A549 (cell line): Measurements from ENCODE around the gene TCN2. TPM values are rescaled to one million over a fixed set of nuclear protein-coding genes. Genes with fewer than 3 reads are reported as not detected.

Experiments used
- ATAC-seq, 2 experiments: fragments of 200-7000 bp in 1 of 2; fragments of >200 bp in 1 of 2; cut with Nextera tagmentation in 1 of 2; cut with Tn5 transposase in 1 of 2; 3 replicates each; pipeline versions ENCODE4 v1.8.0 to v1.9.1; 2018 to 2020; ENCODE audit warnings: mild to moderate bottlenecking in 1 of 2, moderate library complexity in 1 of 2
- CTCF ChIA-PET: fragments of 300-600 bp; sonication (Branson Sonifier 250); formaldehyde crosslinking; extraction: SDS; loops from one replicate; lab custom pipeline; 2021; ENCODE audit warnings: antibody characterized with exemption, inconsistent platforms; lab: Yijun Ruan, JAX
- POLR2A ChIA-PET: fragments of 350-600 bp; formaldehyde crosslinking; extraction: SDS; loops from one replicate; lab custom pipeline; 2021; ENCODE audit warnings: antibody characterized with exemption, inconsistent platforms; lab: Yijun Ruan, JAX
- DNase-seq, 2 experiments: peaks; one replicate each; pipeline versions ENCODE4 v3.0.0 to v3.0.0-alpha.2; 2011 to 2016; ENCODE audit warnings: low read depth in 1 of 2, low spot score in 1 of 2
- FAIRE-seq: peaks from 2 replicates; lab custom pipeline; 2011; peaks lifted over from hg19 to GRCh38; lab: Jason Lieb, UNC
- H3K27ac ChIP-seq, 2 experiments: fragments of >200 bp; sonication (Bioruptor Twin); formaldehyde crosslinking; 3 replicates each; pipeline ENCODE4 v1.5.1; 2016 to 2017
- H3K4me1 ChIP-seq: fragments of >200 bp; sonication (Bioruptor Twin); formaldehyde crosslinking; 3 replicates; pipeline ENCODE4 v1.6.1; 2016
- H3K4me2 ChIP-seq: fragments of >200 bp; sonication (Bioruptor Twin); formaldehyde crosslinking; 3 replicates; pipeline ENCODE4 v1.6.1; 2016
- H3K4me3 ChIP-seq: fragments of >200 bp; sonication (Bioruptor Twin); formaldehyde crosslinking; 3 replicates; pipeline ENCODE4 v1.5.1; 2016
- H3K9me3 ChIP-seq: fragments of >200 bp; sonication (Bioruptor Twin); formaldehyde crosslinking; 3 replicates; pipeline ENCODE4 v1.6.1; 2016
- ATOH8 ChIP-seq: fragments of 250-450 bp; sonication (Bioruptor Pico); IDR thresholded peaks from 2 replicates; pipeline ENCODE4 v1.5.0; 2020; ENCODE audit warnings: low read depth, mild to moderate bottlenecking, moderate library complexity
- CBX2 ChIP-seq: fragments of 200-600 bp; sonication (generic); IDR thresholded peaks from 2 replicates; pipeline ENCODE4 v1.6.1; 2016; ENCODE audit warnings: low read depth, mild to moderate bottlenecking, borderline replicate concordance
- CEBPB ChIP-seq, 2 experiments: fragments of >200 bp in 1 of 2; sonication (Bioruptor Twin) in 1 of 2; formaldehyde crosslinking in 1 of 2; IDR thresholded peaks; 2 replicates each; pipeline ENCODE4 v1.6.1; 2012 to 2016
- ESRRA ChIP-seq: fragments of 150-350 bp; IDR thresholded peaks from 2 replicates; pipeline ENCODE4 v1.6.1; 2014; ENCODE audit warnings: mild to moderate bottlenecking, low read length, borderline replicate concordance
- HOXA7 ChIP-seq: fragments of 250-450 bp; sonication (Bioruptor Pico); IDR thresholded peaks from 2 replicates; pipeline ENCODE4 v1.5.0; 2020; ENCODE audit warnings: mild to moderate bottlenecking, moderate library complexity
- HOXB13 ChIP-seq: fragments of 250-450 bp; sonication (Bioruptor Pico); IDR thresholded peaks from 2 replicates; pipeline ENCODE4 v1.5.0; 2020; ENCODE audit warnings: low read depth, mild to moderate bottlenecking, moderate library complexity
- HOXB5 ChIP-seq: fragments of 250-450 bp; sonication (Bioruptor Pico); IDR thresholded peaks from 2 replicates; pipeline ENCODE4 v1.5.0; 2020; ENCODE audit warnings: mild to moderate bottlenecking, moderate library complexity
- JUNB ChIP-seq: fragments of >200 bp; sonication (Bioruptor Twin); formaldehyde crosslinking; IDR thresholded peaks from 2 replicates; pipeline ENCODE4 v1.6.1; 2016
- KDM5A ChIP-seq: fragments of 200-600 bp; sonication (generic); IDR thresholded peaks from 2 replicates; pipeline ENCODE4 v1.6.1; 2016; ENCODE audit warnings: antibody characterized with exemption, mild to moderate bottlenecking
- MYC ChIP-seq: IDR thresholded peaks from 2 replicates; pipeline ENCODE4 v1.6.1; 2012; ENCODE audit warnings: mild to moderate bottlenecking, inconsistent platforms, low read length, improper control_type of control experiment, borderline replicate concordance
- NR3C1 ChIP-seq: fragments of >200 bp; sonication (Bioruptor Twin); formaldehyde crosslinking; IDR thresholded peaks from 3 replicates; pipeline ENCODE4 v1.6.1; 2017
- PBX3 ChIP-seq: IDR thresholded peaks from 2 replicates; pipeline ENCODE4 v1.6.1; 2012
- POLR2A ChIP-seq: IDR thresholded peaks from 2 replicates; pipeline ENCODE4 v1.6.1; 2012; ENCODE audit warnings: mild to moderate bottlenecking, low read length
- RARB ChIP-seq: fragments of 250-450 bp; sonication (Bioruptor Pico); IDR thresholded peaks from 2 replicates; pipeline ENCODE4 v1.8.0; 2021; ENCODE audit warnings: mild to moderate bottlenecking, moderate library complexity
- RCOR1 ChIP-seq: fragments of 150-350 bp; IDR thresholded peaks from 2 replicates; pipeline ENCODE4 v1.6.1; 2014; ENCODE audit warnings: antibody characterized with exemption, low read length, low read depth
- TP53 ChIP-seq: fragments of 250-450 bp; sonication (Bioruptor Pico); IDR thresholded peaks from 2 replicates; pipeline ENCODE4 v1.5.0; 2021; ENCODE audit warnings: mild to moderate bottlenecking, moderate library complexity
- WGBS: methylation state at CpG from one replicate; pipeline ENCODE4 v1.1.6; 2017; ENCODE audit errors: missing lambda C conversion rate; 5-methylcytosine and 5-hydroxymethylcytosine counted together
- polyA plus RNA-seq, 4 experiments: library from polyadenylated mRNA; depleted of rRNA in 3 of 4; stranded (reverse); fragments of >200 nt; fragmentation: RNase III in 1 of 4; extraction: RNeasy Plus Mini Kit Qiagen cat#74134 plus additional on column Dnase treatment in 1 of 4; gene quantifications; 2 replicates in 3 of 4; 3 replicates in 1 of 4; pipeline ENCODE4 v1.2.3, GENCODE V29; 2011 to 2017
- TF ChIP-seq, protein P1 (sequence below): fragments of >200 bp; sonication (Bioruptor Twin); formaldehyde crosslinking; IDR thresholded peaks from 3 replicates; pipeline ENCODE4 v1.6.1; 2016
- TF ChIP-seq, protein P2 (sequence below): fragments of 200-600 bp; sonication (generic); IDR thresholded peaks from 2 replicates; pipeline ENCODE4 v1.6.1; 2016; ENCODE audit warnings: antibody characterized with exemption, mild to moderate bottlenecking, moderate library complexity
- TF ChIP-seq, protein P3 (sequence below): fragments of >200 bp; sonication (Bioruptor Twin); formaldehyde crosslinking; IDR thresholded peaks from 3 replicates; pipeline ENCODE4 v1.5.1; 2016

TCN2 gene
- polyA plus RNA-seq, 2 of the 4 experiments (the other 2 are of a cell fraction) = 3.9 to 4.3 TPM

GRCh38 chr22:30602049-30602448 lies 4.9 kb upstream of the TCN2 start (continued):
- no peak for TF ChIP-seq TP53

GRCh38 chr22:30603801-30604200 lies 3.2 kb upstream of the TCN2 start:
- H3K4me1 ChIP-seq = peaks cover 21% of the 10 kb centered on the region
- no peak overlapping the region for H3K4me2 ChIP-seq
- ATAC-seq (no peak), DNase-seq (no peak), FAIRE-seq (no peak)
- ChIA-PET POLR2A (no interaction called here), CTCF (interaction anchor here (0.9 to 1.7 kb wide), 4 partner anchors 8 to 158 kb away, joined by 3 to 4 read pairs (median 3); no protein-coding TSS in a partner anchor)
- no peak overlapping the region for H3K4me3 ChIP-seq
- WGBS = 79% methylated on average over 3 of the region's 3 CpGs
- H3K9me3 ChIP-seq = no peaks in the 10 kb centered on the region
- H3K27ac ChIP-seq = no peak overlapping the region
- TF ChIP-seq, protein P1, sequence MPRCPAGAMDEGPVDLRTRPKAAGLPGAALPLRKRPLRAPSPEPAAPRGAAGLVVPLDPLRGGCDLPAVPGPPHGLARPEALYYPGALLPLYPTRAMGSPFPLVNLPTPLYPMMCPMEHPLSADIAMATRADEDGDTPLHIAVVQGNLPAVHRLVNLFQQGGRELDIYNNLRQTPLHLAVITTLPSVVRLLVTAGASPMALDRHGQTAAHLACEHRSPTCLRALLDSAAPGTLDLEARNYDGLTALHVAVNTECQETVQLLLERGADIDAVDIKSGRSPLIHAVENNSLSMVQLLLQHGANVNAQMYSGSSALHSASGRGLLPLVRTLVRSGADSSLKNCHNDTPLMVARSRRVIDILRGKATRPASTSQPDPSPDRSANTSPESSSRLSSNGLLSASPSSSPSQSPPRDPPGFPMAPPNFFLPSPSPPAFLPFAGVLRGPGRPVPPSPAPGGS = no peak
- TF ChIP-seq ESRRA (no peak), RCOR1 (no peak), HOXA7 (CRISPR knock-in tag) (no peak), CEBPB (IDR thresholded peaks at IDR 0.05) (no peak), POLR2A (no peak), PBX3 (no peak), KDM5A (no peak), MYC (no peak), HOXB5 (no peak), NR3C1 (no peak), HOXB13 (CRISPR knock-in tag) (no peak), CBX2 (no peak), ATOH8 (CRISPR knock-in tag) (no peak), RARB (no peak), JUNB (no peak)
- TF ChIP-seq, protein P2, sequence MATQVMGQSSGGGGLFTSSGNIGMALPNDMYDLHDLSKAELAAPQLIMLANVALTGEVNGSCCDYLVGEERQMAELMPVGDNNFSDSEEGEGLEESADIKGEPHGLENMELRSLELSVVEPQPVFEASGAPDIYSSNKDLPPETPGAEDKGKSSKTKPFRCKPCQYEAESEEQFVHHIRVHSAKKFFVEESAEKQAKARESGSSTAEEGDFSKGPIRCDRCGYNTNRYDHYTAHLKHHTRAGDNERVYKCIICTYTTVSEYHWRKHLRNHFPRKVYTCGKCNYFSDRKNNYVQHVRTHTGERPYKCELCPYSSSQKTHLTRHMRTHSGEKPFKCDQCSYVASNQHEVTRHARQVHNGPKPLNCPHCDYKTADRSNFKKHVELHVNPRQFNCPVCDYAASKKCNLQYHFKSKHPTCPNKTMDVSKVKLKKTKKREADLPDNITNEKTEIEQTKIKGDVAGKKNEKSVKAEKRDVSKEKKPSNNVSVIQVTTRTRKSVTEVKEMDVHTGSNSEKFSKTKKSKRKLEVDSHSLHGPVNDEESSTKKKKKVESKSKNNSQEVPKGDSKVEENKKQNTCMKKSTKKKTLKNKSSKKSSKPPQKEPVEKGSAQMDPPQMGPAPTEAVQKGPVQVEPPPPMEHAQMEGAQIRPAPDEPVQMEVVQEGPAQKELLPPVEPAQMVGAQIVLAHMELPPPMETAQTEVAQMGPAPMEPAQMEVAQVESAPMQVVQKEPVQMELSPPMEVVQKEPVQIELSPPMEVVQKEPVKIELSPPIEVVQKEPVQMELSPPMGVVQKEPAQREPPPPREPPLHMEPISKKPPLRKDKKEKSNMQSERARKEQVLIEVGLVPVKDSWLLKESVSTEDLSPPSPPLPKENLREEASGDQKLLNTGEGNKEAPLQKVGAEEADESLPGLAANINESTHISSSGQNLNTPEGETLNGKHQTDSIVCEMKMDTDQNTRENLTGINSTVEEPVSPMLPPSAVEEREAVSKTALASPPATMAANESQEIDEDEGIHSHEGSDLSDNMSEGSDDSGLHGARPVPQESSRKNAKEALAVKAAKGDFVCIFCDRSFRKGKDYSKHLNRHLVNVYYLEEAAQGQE = no peak
- TF ChIP-seq, protein P3, sequence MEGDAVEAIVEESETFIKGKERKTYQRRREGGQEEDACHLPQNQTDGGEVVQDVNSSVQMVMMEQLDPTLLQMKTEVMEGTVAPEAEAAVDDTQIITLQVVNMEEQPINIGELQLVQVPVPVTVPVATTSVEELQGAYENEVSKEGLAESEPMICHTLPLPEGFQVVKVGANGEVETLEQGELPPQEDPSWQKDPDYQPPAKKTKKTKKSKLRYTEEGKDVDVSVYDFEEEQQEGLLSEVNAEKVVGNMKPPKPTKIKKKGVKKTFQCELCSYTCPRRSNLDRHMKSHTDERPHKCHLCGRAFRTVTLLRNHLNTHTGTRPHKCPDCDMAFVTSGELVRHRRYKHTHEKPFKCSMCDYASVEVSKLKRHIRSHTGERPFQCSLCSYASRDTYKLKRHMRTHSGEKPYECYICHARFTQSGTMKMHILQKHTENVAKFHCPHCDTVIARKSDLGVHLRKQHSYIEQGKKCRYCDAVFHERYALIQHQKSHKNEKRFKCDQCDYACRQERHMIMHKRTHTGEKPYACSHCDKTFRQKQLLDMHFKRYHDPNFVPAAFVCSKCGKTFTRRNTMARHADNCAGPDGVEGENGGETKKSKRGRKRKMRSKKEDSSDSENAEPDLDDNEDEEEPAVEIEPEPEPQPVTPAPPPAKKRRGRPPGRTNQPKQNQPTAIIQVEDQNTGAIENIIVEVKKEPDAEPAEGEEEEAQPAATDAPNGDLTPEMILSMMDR = no peak
